Caco-2 (cell line): ENCODE data around the gene RPL22. TPM values are rescaled to one million over a fixed set of nuclear protein-coding genes. Genes with fewer than 3 reads are reported as not detected.

Source experiments
- BruUV-seq: library from RNA; stranded (reverse); fragments of 400-500 nt; replicated peaks from 2 replicates; lab custom pipeline; 2021; lab: Mats Ljungman, UMichigan
- CTCF ChIA-PET: fragments of 300-600 bp; sonication (Branson Sonifier 250); formaldehyde crosslinking; loops from one replicate; lab custom pipeline; 2022; ENCODE audit warnings: antibody characterized with exemption; lab: Charles Lee
- POLR2A ChIA-PET: fragments of 300-600 bp; sonication (Branson Sonifier 250); formaldehyde crosslinking; loops from one replicate; lab custom pipeline; 2022; ENCODE audit warnings: antibody characterized with exemption; lab: Charles Lee
- DNase-seq, 2 experiments: peaks; one replicate each; pipeline versions ENCODE4 v3.0.0 to v3.0.0-alpha.2; 2020 to 2022
- H3K27me3 ChIP-seq: replicated peaks from 2 replicates; pipeline ENCODE4 v1.6.0; 2011; ENCODE audit warnings: low read length; ENCODE audit not compliant: control insufficient read depth, insufficient read depth
- H3K36me3 ChIP-seq: 2 replicates; pipeline ENCODE4 v1.5.1; 2011; ENCODE audit warnings: low read length; ENCODE audit not compliant: control insufficient read depth, insufficient read depth
- H3K4me1 ChIP-seq: fragments of 250-450 bp; sonication (Bioruptor Pico); 2 replicates; pipeline ENCODE4 v1.5.1; 2020; ENCODE audit warnings: mild to moderate bottlenecking
- H3K4me3 ChIP-seq: 2 replicates; pipeline ENCODE4 v1.5.1; 2011; ENCODE audit warnings: low read depth, mild to moderate bottlenecking, control low read depth, low read length
- H3K9me3 ChIP-seq: fragments of 250-450 bp; sonication (Bioruptor Pico); 2 replicates; pipeline ENCODE4 v1.5.1; 2020; ENCODE audit warnings: mild to moderate bottlenecking, moderate library complexity
- H3K27ac Mint-ChIP-seq: one replicate; pipeline ENCODE4 v1.8.0; 2022; ENCODE audit warnings: mixed read lengths; ENCODE audit not compliant: unreplicated experiment
- H3K27me3 Mint-ChIP-seq: one replicate; pipeline ENCODE4 v1.8.0; 2022; ENCODE audit warnings: mixed read lengths; ENCODE audit not compliant: insufficient read depth, unreplicated experiment
- H3K36me3 Mint-ChIP-seq: one replicate; pipeline ENCODE4 v1.8.0; 2022; ENCODE audit warnings: mild to moderate bottlenecking, mixed read lengths; ENCODE audit not compliant: insufficient read depth, unreplicated experiment
- H3K4me1 Mint-ChIP-seq: one replicate; pipeline ENCODE4 v1.8.0; 2022; ENCODE audit warnings: low read depth, mixed read lengths; ENCODE audit not compliant: unreplicated experiment
- H3K4me3 Mint-ChIP-seq: one replicate; pipeline ENCODE4 v1.8.0; 2022; ENCODE audit warnings: mild to moderate bottlenecking, moderate library complexity, mixed read lengths; ENCODE audit not compliant: unreplicated experiment
- H3K9me3 Mint-ChIP-seq: one replicate; pipeline ENCODE4 v1.8.0; 2022; ENCODE audit warnings: mixed read lengths; ENCODE audit not compliant: unreplicated experiment
- CTCF ChIP-seq, 2 experiments: fragments of 200-600 bp in 1 of 2; IDR thresholded peaks; 1 replicate in 1 of 2; 2 replicates in 1 of 2; pipeline versions ENCODE4 v1.5.1 to v1.8.0; 2011 to 2022; ENCODE audit warnings: antibody characterized with exemption in 1 of 2, control low read depth in 1 of 2, inconsistent platforms in 1 of 2, low read depth in 1 of 2, low read length in 1 of 2, mild to moderate bottlenecking in 1 of 2, moderate library complexity in 1 of 2; ENCODE audit not compliant: insufficient read depth in 1 of 2, severe bottlenecking in 1 of 2, unreplicated experiment in 1 of 2
- intact Hi-C: fragments of 100-400 bp; cut with micrococcal nuclease; formaldehyde crosslinking; loops from one replicate; pipeline ENCODE4 v1.10.0; 2022; ENCODE audit not compliant: unreplicated experiment
- total RNA-seq: library from RNA; stranded (reverse); gene quantifications from 2 replicates; pipeline ENCODE4 v1.2.3, GENCODE V29; 2022

The RPL22 gene
- total RNA-seq, 1 experiment from 2014 or later, result 406 TPM

DNA sequence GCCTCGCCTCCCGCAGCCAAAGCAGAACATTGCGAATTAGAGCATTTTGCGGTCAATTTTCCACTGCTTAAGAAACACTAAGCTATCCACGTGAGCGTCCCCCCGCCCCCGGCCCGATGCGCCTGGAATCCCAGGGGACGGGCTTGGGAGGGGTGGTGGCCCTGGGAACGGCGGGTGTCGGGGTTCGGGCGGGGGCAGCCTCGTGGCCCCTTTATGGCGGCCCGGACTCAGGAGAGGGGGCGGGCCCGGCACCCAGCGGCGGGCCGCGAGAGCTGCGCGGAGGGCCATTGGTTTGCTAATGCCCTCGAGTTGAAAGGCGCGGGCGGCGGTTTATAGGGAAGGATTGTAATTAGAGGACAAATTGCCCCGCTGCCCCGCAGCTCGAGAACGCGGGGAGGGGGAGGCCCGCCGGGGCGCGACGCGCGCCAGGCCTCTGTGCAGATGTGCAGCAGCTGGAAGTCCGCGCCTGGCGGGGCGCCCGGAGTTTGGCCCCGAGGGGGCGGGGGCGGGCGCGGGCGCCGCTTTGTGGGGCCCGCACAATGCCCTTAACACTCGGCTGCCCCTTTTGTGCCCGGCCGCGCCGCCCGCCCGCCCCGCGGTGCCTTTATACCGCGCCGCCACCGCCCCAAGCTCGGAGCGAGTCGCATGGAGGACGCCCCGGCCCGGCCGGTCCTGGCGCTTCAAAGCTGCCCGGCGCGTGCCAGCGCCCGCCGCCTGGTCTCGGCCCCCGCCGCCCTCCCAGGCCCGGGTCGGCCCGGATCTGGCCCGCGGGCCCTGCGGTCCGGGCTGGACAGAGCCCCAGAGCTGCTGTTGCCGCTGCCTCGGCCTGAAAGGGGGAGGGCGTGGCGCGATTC lies 42.7 kb upstream of the RPL22 start:
- DNase-seq, result no peak
- Histone ChIP-seq H3K27me3 (no peaks in the 10 kb centered on the region), H3K9me3 (no peaks in the 10 kb centered on the region), H3K4me3 (no peak overlapping the region), H3K4me1 (0 out of 2 replicates have a peak, but pooled peaks cover 17% of the 10 kb centered on the region), H3K36me3 (no peaks in the 10 kb centered on the region)
- intact Hi-C loops, result no loop called here
- H3K27ac Mint-ChIP-seq, result no peak overlapping the region
- H3K4me3 Mint-ChIP-seq, result no peak overlapping the region
- TF ChIP-seq CTCF (IDR thresholded peaks at IDR 0.05; ENCODE audit: insufficient read depth in 1 of 2, low read depth in 1 of 2, low read length in 1 of 2, severe bottlenecking in 1 of 2, unreplicated experiment in 1 of 2), result no peak
- H3K4me1 Mint-ChIP-seq, result peaks cover 5% of the 10 kb centered on the region
- H3K9me3 Mint-ChIP-seq, result no peaks in the 10 kb centered on the region
- peaks cover 5% of the 10 kb centered on the region for H3K36me3 Mint-ChIP-seq
- BruUV-seq, result no TSS peak
- CTCF ChIA-PET, result interaction anchor here (0.6 kb wide), 1 partner anchor 9 kb away, joined by 8 read pairs; no protein-coding TSS in a partner anchor
- POLR2A ChIA-PET, result no interaction called here
- peaks cover 7% of the 10 kb centered on the region for H3K27me3 Mint-ChIP-seq

GRCh38 chr1:6241107-6241886 lies 41.9 kb upstream of the RPL22 start:
- intact Hi-C loops, result no loop called here
- CTCF ChIA-PET, result no interaction called here
- Mint-ChIP-seq H3K27ac (no peak overlapping the region), H3K9me3 (no peaks in the 10 kb centered on the region), H3K36me3 (no peaks in the 10 kb centered on the region), H3K4me3 (peak overlapping the region; percentile 53), H3K27me3 (peaks cover 7% of the 10 kb centered on the region), H3K4me1 (peaks cover 5% of the 10 kb centered on the region)
- POLR2A ChIA-PET, result no interaction called here
- 0 out of 2 replicates have a peak, but pooled peaks cover 10% of the 10 kb centered on the region for H3K4me1 ChIP-seq
- TF ChIP-seq CTCF (IDR thresholded peaks at IDR 0.05; ENCODE audit: insufficient read depth in 1 of 2, low read depth in 1 of 2, low read length in 1 of 2, severe bottlenecking in 1 of 2, unreplicated experiment in 1 of 2), result no peak
- H3K36me3 ChIP-seq, result no peaks in the 10 kb centered on the region
- no peak overlapping the region for H3K4me3 ChIP-seq
- H3K9me3 ChIP-seq, result no peaks in the 10 kb centered on the region
- no TSS peak for BruUV-seq
- DNase-seq, result no peak
- no peaks in the 10 kb centered on the region for H3K27me3 ChIP-seq
